ENCODE data around the gene TTC39B. TPM values are rescaled to one million over a fixed set of nuclear protein-coding genes. Genes with fewer than 3 reads are reported as not detected.

TTC39B gene
- total and polyA plus RNA-seq, 2 donors (not counting 3 experiments of a cell fraction or from before 2014, with no cell fraction given), result 1.0 to 5.4 TPM

GRCh38 chr9:15310107-15310850 lies 3.3 kb upstream of the TTC39B start:
- Histone ChIP-seq H3K27ac (ENCODE audit: insufficient read depth, low read depth, low read length) (no peak overlapping the region), H4K20me1 (replicated peaks; ENCODE audit: control insufficient read depth, extremely low read depth, insufficient read depth, low read length) (no peaks in the 10 kb centered on the region), H3K4me1 (ENCODE audit: control insufficient read depth, extremely low read depth, insufficient read depth, low read length) (peaks cover 4% of the 10 kb centered on the region), H2AFZ (ENCODE audit: low read depth, low read length) (no peak overlapping the region), H3K27me3 (ENCODE audit: control insufficient read depth in 2 of 2, insufficient read depth in 2 of 2, low read length in 2 of 2) (no peaks in the 10 kb centered on the region), H3K4me2 (ENCODE audit: insufficient read depth, low read length) (no peak overlapping the region), H3K9ac (replicated peaks; ENCODE audit: extremely low read depth, insufficient read depth, low read length) (no peak overlapping the region), H3K4me3 (replicated peaks in 1 of 3; ENCODE audit: insufficient read depth in 1 of 3, low read depth in 1 of 3, low read length in 3 of 3) (no peak overlapping the region), H3K9me1 (replicated peaks; ENCODE audit: control insufficient read depth, extremely low read depth, insufficient read depth, low read length) (no peaks in the 10 kb centered on the region), H3K79me2 (ENCODE audit: control insufficient read depth, insufficient read depth, low read length) (no peaks in the 10 kb centered on the region), H3K36me3 (ENCODE audit: control insufficient read depth in 2 of 2, extremely low read depth in 1 of 2, insufficient read depth in 2 of 2, low read length in 2 of 2) (no peaks in the 10 kb centered on the region), H3K9me3 (replicated peaks; ENCODE audit: control insufficient read depth, insufficient read depth, low read length) (no peaks in the 10 kb centered on the region)
- TF ChIP-seq MAX (IDR thresholded peaks at IDR 0.05; ENCODE audit: insufficient read depth, insufficient read length), result no peak
- TF ChIP-seq JUN (IDR thresholded peaks at IDR 0.05; ENCODE audit: borderline replicate concordance, insufficient read depth, insufficient read length, low read depth), result no peak
- no peak for TF ChIP-seq MYC (IDR thresholded peaks at IDR 0.05; ENCODE audit: low read depth, low read length)
- no peak for TF ChIP-seq POLR2A (IDR thresholded peaks at IDR 0.05; ENCODE audit: low read depth, low read length)
- no peak for TF ChIP-seq POLR2AphosphoS5 (IDR thresholded peaks at IDR 0.05; ENCODE audit: insufficient read depth, low read depth, low read length)
- no peak for TF ChIP-seq GATA2 (IDR thresholded peaks at IDR 0.05; ENCODE audit: insufficient read depth, insufficient read length, low read depth, low read length)
- TF ChIP-seq EZH2 (IDR thresholded peaks at IDR 0.05; ENCODE audit: borderline replicate concordance, low read depth, low read length, severe bottlenecking), result no peak
- no peak for TF ChIP-seq CTCF (IDR thresholded peaks at IDR 0.05; ENCODE audit: extremely low read depth in 1 of 2, insufficient read depth in 1 of 2, low read depth in 1 of 2, low read length in 2 of 2)
- TF ChIP-seq FOS (IDR thresholded peaks at IDR 0.05; ENCODE audit: borderline replicate concordance, insufficient read depth, low read length), result no peak
- POLR2A ChIA-PET, result no interaction called here
- intact Hi-C loops (cut with micrococcal nuclease) (no loop called here), dilution Hi-C loops (cut with MboI; ENCODE audit: extremely low pct_ligation_motif_present, low sequenced_read_pairs) (no loop called here)
- DNase-seq (ENCODE audit: low read depth, low spot score) (no peak), FAIRE-seq (no peak)
- BruUV-seq (replicated peaks), result no TSS peak
- CTCF ChIA-PET, result interaction anchor here (0.7 to 1.5 kb wide), 2 partner anchors 15 to 175 kb away, joined by 3 to 4 read pairs; no protein-coding TSS in a partner anchor

Measured in endothelial cell of umbilical vein (primary cell).